Fibroblast of skin of right quadriceps (primary cell): Measurements from ENCODE around the gene UGT1A9.
"Not testable (repeated sequence)": the region's sequence is repeated elsewhere in the genome, so short reads cannot be mapped to it uniquely, and the experiment has no call there.

ENCODE experiments used
- DNase-seq: peaks from one replicate; pipeline ENCODE4 v3.0.0-alpha.2; 2013

UGT1A9 gene

GRCh38 chr2:233681521-233682099 lies 9.9 kb downstream of the UGT1A9 start, which contains the start of gene UGT1A7:
Gene UGT1A7, plus strand, starts transcription at chr2:233681901. Its CDS starts 37 bp downstream, at chr2:233681938.
- DNase-seq, result no peak

- DNase-seq, result no peak
Observed at GRCh38 chr2:233684640-233685039, 12.9 kb downstream of the UGT1A9 start.

GRCh38 chr2:233686928-233687327 lies 15.2 kb downstream of the UGT1A9 start:
- DNase-seq, result no peak

- no peak for DNase-seq
Observed at GRCh38 chr2:233688341-233688740, 16.6 kb downstream of the UGT1A9 start.

GRCh38 chr2:233689031-233689430 lies 17.3 kb downstream of the UGT1A9 start:
- no peak for DNase-seq

GRCh38 chr2:233689501-233689900 lies 17.8 kb downstream of the UGT1A9 start:
- no peak for DNase-seq

- no peak for DNase-seq
Observed at GRCh38 chr2:233690444-233690843, 18.7 kb downstream of the UGT1A9 start.

- DNase-seq, result no peak
Observed at GRCh38 chr2:233691443-233692433, 20.0 kb downstream of the UGT1A9 start.

GRCh38 chr2:233692648-233693047 lies 20.9 kb downstream of the UGT1A9 start, which contains the start of gene UGT1A6:
Gene UGT1A6, plus strand, starts transcription at chr2:233692890. Its CDS starts 115 bp downstream, at chr2:233693005.
- DNase-seq, result no peak

GRCh38 chr2:233693963-233694362 lies 22.3 kb downstream of the UGT1A9 start:
- DNase-seq, result no peak

- no peak for DNase-seq
Observed at GRCh38 chr2:233698740-233699139, 27.0 kb downstream of the UGT1A9 start.

GRCh38 chr2:233699424-233700027 lies 27.8 kb downstream of the UGT1A9 start:
- DNase-seq, result no peak

GRCh38 chr2:233700028-233700635 lies 28.4 kb downstream of the UGT1A9 start:
- DNase-seq, result peak; percentile 9

GRCh38 chr2:233700842-233701241 lies 29.1 kb downstream of the UGT1A9 start:
- DNase-seq, result not testable (repeated sequence)

GRCh38 chr2:233702238-233702637 lies 30.5 kb downstream of the UGT1A9 start:
- no peak for DNase-seq

GRCh38 chr2:233705911-233706506 lies 34.3 kb downstream of the UGT1A9 start:
- DNase-seq, result no peak

- no peak for DNase-seq
Observed at GRCh38 chr2:233706720-233707119, 35.0 kb downstream of the UGT1A9 start.

- DNase-seq, result no peak
Observed at GRCh38 chr2:233707940-233708644, 36.4 kb downstream of the UGT1A9 start.

GRCh38 chr2:233708942-233709341 lies 37.2 kb downstream of the UGT1A9 start:
- DNase-seq, result no peak

GRCh38 chr2:233711312-233712008 lies 39.8 kb downstream of the UGT1A9 start:
- peak; percentile 64 for DNase-seq

- DNase-seq, result no peak
Observed at GRCh38 chr2:233712611-233713261, 41.0 kb downstream of the UGT1A9 start, which contains the start of gene UGT1A5. Gene UGT1A5, plus strand, starts transcription at chr2:233712907. Its CDS starts 85 bp downstream, at chr2:233712992.
